Activated CD8-positive, alpha-beta memory T cell treated with anti-CD3 and anti-CD28 coated beads, Interleukin-2, amount 50 U/mL, for 24 hours (primary cell): ENCODE data around the gene RPL7A.
A peak's percentile ranks its signal among the peaks of the same experiment; 100 is the strongest.
"Not testable (repeated sequence)": the region's sequence is repeated elsewhere in the genome, so short reads cannot be mapped to it uniquely, and the experiment has no call there.

ENCODE experiments used
- DNase-seq: peaks from one replicate; pipeline ENCODE4 v3.0.0-alpha.2; 2020; ENCODE audit errors: extremely low read depth

The RPL7A gene

DNA sequence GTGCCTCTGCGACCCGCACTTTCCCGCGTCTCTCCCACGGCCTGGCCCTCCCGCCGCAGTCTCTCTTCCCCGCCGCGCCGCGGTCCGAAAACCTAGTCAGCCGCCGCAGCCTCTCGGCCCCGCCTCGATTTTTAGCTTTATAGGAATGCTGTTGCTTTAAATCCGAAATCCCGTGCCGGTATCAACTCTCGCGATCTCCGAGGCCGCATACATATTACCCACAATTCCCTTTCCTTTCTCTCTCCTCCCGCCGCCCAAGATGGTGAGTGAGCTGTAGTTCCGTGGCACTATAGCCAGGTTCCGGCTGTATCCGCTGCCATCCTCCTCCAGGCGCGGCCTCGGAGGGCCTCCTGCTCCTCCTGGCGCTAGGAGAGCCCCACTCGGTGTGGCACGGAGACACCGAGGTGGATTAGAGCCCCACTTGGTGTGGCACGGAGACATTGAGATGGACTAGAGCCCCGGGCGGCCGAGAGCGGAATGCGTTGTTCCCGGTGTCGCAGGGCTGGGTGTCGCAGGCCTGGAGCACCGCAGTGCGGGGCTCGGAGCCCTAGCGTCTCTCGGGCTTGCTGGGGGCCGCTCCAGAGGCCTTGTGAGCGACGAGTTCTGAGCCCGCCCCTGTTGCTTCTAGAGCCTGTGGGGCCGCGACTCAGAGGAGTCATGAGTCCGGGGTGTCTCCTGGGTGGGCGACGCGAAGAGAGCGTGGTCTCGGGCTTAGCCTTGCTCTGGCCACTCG lies at the start of gene RPL7A, which contains the start of gene MED22:
Gene RPL7A (plus strand): TSS at position 234 of the 733 bp plus-strand sequence. CDS start 26 bp downstream, at position 260.
Gene MED22 (minus strand): TSS at position 147 of the 733 bp plus-strand sequence. CDS start 1,469 bp downstream, outside the sequence.
- DNase-seq, result peak; percentile 88

DNA sequence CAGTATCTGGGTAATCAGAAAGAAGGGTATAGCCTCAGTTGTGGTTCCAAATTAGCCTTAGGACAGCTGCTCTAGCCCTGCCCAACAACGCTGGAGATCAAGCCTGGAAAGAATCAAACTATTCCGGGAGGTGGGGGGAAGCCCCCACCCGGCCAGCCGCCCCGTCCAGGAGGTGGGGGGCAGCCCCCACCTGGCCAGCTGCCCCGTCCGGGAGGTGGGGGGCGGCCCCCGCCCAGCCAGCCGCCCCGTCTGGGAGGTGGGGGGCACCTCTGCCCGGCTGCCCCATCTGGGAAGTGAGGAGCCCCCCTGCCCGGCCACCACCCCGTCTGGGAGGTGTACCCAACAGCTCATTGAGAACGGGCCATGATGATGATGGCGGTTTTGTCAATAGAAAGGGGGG lies 48.0 kb upstream of the RPL7A start:
- not testable (repeated sequence) for DNase-seq

DNA sequence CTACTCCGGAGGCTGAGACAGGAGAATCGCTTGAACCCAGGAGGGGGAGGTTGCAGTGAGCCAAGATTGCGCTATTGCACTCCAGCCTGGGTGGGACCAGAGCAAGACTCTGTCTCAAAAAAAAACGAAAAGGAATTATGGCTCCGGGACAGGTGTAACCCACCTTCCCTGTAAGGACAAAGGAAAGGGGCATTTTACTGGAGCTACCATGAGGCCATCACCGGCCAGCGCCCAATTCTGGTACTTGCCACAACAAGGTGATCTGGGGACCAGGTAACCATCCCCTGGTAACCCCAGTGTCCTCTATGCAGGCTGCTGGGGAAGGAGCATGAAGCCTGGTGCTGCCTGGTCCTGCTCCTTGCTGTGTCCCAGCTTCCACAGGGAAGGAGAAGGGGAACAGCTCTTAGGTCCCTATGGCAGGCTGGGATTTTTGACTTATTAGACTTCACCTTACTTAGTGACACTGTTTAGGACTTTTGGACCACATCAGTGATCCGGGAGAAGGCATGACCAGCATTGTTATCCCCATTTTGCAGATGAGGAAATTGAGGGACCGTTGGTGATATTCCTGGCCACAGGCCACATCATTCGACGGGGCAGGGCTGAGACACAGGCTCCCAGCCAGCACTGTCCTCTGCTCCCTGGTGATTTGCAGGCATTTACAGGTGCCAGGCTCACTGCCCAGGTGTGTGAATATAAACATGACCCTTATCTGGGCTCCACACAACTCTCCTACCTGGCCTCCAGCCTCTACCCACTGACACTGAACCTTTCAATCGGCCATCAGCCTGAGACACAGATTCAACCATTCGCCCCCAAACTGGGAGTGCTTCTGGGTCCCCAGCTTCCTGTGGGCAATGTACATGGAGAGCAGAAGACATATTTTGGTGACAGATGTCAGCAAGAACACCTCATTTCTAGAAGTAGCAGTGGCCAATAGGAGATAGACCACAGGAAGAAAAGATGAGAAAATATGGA lies 46.5 kb upstream of the RPL7A start:
- DNase-seq, result no peak

DNA sequence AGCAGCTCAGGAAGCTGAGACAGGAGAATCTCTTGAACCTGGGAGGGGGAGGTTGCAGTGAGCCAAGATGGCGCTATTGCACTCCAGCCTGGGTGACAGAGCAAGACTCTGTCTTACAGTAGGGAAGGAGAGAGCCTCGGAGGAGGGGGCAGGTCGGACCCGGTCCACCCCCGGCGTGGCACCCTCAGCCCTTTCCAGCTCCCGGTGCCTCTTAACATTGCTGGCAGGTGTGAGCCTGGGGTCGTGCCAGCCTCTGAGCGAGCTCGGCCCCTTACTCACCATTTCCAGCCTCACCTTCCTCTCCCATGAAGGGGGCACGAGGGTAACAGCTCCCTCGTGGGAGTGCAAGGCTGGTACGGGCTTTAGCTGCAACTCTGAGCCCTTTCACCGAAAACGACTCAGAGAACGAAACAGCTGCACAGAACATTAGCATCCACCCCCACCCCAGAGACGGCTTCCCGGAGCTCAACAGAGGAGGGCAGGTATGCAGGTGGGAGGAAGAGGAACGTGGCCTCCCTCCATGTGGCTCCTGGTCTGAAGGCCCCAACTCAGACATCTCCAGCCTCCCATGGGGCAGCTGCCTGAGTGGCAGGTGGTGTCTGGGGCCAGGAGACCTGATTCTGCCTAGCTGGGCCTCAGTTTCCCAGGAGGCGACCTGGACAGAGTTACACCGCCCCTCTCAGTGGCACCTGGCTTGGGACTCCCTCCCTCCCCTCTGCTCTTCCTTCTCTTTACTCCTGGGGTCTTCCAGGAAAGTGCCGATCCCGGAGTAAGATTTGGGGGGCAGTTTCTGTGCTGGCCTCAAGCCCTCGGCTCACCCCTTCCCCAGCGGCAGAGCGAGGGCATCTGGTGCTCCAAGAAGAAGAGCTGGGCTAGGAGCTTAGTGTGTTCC lies 44.5 kb upstream of the RPL7A start:
- DNase-seq, result no peak

DNA sequence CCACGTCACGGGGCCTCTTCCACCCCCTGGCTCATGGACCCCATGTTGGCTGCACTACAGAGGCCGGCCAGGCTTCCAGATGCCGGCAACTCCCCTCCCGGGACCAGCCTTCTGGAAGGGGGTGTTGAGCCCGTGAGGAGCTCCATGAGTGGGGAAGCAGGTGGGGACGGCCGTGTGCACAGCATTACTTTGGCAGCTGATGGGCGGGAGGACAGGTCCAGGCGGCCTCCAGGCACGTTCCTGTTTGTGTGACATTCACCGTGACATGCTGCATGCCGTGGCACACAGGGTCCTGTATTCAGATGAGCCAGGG lies 43.9 kb upstream of the RPL7A start:
- no peak for DNase-seq

GRCh38 chr9:133304477-133305377 lies 43.3 kb upstream of the RPL7A start:
- DNase-seq, result no peak

GRCh38 chr9:133305731-133306130 lies 42.3 kb upstream of the RPL7A start:
- no peak for DNase-seq

DNA sequence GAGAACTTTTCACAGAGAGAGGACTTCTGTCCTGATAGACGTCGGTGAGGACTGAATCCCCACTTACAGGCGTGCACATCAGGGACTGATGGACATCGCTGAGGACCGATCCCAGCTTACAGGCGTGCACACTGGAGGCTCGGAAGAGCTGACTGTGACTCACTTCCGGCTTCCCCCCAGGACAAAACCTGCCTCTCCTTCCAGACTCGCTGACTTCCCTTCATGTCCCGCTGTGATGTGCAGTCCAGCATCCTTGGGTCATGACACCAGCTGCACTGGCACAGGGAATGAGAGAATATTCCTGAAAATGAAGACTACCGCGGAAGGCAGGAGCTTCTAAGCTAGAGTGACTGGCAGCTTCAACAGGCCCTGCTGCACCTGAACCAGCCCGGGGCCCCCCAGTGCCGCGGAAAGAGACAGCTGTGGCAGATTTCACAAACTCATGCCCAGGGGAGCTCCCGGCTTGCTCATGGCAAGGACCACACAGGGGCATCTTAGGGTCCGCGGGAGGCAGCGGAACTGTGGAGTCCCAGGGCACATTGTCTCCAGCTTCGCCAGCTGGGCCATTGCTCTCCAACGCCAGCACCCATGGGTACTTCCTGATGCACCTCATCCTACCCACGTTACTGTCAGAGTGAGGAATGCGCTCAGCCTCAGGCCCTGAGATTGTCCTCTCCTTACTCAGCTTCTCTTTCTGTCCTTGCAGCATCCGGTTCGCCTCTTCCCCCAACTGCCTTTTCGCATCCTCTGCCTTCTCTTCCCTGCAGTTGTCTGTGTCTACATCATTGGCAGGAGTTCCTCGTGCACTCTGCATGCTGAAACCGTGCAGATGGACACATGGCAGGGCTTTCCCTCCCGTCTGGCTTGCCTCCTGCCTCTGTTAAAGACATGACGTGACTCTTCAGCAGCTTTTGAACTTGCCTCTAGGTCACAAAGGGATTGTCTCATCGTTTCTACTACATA lies 41.5 kb upstream of the RPL7A start:
- no peak for DNase-seq

DNA sequence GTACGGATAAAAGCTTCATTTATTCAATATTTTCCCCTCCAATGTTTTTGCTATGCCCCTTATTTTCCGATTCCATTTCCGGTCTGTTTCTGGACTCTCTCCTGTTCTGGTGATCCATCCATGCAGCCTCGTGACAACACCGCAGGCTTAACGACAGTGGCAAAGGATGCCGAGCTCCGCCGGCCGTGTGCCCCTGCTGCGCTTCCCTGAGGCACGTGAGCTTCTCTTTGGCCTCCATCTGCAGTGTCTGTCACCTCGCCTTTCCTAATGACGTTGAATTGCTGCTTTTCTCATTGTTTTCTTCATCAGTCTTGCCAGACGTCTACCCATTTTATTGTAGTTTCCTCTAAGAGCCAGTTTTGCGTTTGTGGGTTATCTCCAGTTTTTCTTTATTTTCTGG lies 40.7 kb upstream of the RPL7A start:
- no peak for DNase-seq

DNA sequence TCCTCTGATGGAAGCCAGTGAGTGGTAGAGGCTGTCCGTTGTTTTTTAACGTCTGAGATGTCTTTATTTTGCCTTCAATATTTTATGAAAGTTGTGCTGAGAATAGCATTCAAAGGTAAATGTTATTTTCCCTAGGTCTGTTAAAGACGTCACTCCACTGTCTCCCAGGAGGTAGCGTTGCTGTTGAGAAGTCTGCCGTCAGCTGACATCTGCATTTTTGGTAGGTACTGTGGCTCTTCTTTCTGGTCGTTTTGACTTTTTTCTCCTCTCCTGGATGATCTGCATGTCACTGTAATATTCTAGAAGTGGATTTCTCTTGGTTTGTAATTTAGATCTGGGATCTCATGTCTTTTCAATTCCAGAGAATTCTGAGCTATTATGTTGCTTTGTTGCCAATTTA lies 38.4 kb upstream of the RPL7A start:
- DNase-seq, result no peak

DNA sequence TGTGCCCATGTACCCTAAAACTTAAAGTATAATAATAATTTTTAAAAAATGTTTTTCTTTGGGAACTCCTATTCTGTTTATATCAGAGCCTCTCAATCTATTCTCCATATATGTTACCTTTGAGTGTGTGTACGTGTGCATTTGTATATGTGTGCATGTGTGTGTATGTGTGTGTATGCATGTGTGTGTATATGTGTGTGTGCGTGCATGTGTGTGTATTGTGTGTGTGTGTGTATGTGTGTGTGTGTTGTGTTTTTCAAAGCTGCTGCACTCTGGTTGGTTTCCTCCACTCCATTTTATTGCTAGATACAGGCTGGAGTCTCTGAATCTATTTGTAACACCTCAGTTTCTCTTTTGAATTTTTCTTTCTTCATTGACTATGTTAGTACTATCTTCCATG lies 32.0 kb upstream of the RPL7A start:
- DNase-seq, result no peak

- DNase-seq, result not testable (repeated sequence)
These were observed 30.5 kb upstream of the RPL7A start for GRCh38 chr9:133317551-133317950.

DNA sequence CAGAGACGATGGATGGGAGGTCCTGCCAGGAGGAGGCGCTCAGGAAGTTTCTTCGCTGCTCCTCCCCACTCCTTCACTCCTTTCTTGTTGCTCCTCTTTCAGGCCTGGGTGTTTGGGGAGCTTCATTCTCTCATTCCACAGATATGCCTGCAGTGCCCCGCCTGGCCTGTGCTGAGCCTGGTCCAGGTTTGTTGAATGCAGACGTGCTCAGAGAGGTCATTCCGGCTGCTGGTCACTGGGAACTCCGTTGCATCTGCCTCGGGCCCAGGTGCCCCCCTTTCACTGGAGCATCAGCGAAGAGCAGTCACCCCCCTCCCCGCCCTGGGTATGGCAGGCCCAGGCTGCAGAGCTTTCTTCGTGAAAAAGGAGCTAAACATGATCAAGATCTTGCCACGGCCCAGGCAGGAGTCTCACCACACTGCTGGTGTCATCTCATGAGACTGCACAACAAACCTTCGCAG lies 27.6 kb upstream of the RPL7A start:
- no peak for DNase-seq

GRCh38 chr9:133321411-133321935 lies 26.5 kb upstream of the RPL7A start:
- DNase-seq, result no peak

DNA sequence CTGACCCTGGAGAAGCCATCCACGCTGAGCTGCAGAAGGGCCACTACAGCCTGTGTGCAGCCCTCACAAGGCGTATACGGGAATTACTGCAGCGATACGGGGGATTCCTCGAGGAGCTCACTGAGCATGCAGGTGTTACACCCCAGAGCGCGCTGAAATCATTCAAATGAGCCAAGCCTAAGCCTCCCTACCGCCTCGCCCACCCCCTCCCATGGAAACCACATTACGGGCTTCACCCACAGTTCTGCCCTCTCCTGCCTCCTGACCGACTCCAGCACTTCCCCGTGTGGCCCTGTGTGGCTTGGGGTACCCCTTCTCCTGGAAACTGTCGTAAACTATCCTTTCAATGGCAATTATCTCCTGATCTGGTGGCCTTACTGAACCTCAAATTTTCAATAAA lies 25.3 kb upstream of the RPL7A start:
- DNase-seq, result no peak

DNA sequence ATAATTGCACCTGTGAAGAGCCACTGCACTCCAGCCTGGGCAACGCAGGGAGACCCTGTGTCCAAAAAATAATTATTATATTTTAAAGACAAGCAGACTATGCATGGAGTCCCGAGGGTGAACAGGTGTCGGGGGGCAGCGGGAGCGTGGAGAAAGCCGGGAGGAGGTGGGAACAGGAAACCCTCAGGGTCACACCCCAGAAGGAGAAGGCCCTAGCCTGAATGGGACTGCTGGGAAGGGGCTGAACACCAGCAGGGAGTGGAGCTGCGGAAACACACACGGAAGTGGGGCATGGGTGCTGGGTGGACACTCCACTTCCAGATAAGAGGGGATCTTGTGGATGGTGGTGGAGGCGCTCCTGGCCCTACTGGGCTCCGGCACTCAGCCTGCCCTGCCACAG lies 24.8 kb upstream of the RPL7A start:
- DNase-seq, result no peak

DNA sequence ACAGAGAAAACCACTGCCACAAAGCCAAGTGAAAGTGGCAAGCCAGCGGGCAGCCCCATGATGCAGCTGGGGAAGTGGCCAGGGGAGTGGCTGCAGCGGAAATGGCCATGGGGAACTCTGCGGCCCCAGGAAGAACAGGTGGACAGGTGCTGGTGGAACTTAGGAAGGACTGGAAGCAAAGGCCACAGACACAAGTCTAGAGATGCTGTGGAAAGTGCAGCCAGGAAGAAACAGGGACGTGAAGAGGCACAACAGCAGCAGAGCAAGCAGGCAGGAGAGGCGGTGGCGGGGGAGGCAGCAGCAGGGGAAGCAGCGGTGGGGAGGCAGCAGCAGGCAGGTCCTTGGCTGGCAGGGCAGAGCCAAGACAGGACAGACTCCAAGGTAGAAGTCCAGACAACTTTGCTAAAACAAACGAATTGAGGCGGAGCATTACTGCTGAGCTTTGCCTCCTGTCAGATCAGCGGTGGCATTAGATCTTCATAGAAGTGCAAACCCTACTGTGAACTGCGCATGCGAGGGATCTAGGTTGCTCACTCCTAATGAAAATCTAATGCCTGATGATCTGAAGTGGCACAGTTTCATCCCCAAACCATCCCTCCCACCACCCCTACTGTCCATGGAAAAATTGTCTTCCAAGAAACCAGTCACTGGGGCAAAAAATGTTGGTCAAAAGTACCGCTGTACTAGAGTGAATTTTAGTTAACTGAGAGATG lies 23.9 kb upstream of the RPL7A start:
- no peak for DNase-seq

- not testable (repeated sequence) for DNase-seq
These were observed 21.0 kb upstream of the RPL7A start for GRCh38 chr9:133327021-133327420.
